ENCODE measurements around the gene EWSR1. TPM values are rescaled to one million over a fixed set of nuclear protein-coding genes. Genes with fewer than 3 reads are reported as not detected.

Gene EWSR1
- total and polyA plus RNA-seq, 7 experiments from 2014 or later: 189 to 366 (median 263) TPM

- DNase-seq (no peak), ATAC-seq (no peak)
- peaks cover 0 to 6% (median 0%) of the 10 kb centered on the region in 7 donors for H3K4me1 Mint-ChIP-seq
- POLR2A ChIA-PET: no interaction called here
- intact Hi-C loops (cut with micrococcal nuclease): no loop called here
- Histone ChIP-seq H3K4me1 (ENCODE audit: control insufficient read depth in 2 of 2, insufficient read depth in 2 of 2, low read length in 2 of 2) (no peaks in the 10 kb centered on the region), H3K36me3 (ENCODE audit: control insufficient read depth in 2 of 3, insufficient read depth in 3 of 3, low read length in 3 of 3) (no peaks in the 10 kb centered on the region), H3K27me3 (ENCODE audit: control insufficient read depth in 2 of 2, insufficient read depth in 2 of 2, low read length in 2 of 2) (no peaks in the 10 kb centered on the region), H3K4me3 (ENCODE audit: low read length) (no peak overlapping the region), H3K27ac (ENCODE audit: low read depth, low read length) (no peak overlapping the region), H3K9me3 (ENCODE audit: control insufficient read depth in 2 of 3, low read length in 3 of 3) (no peaks in the 10 kb centered on the region)
- no peaks in the 10 kb centered on the region for H3K9me3 Mint-ChIP-seq
- CTCF ChIA-PET: interaction anchor here (0.7 kb wide), 1 partner anchor 660 kb away, joined by 3 read pairs; no protein-coding TSS in a partner anchor
- H3K27me3 Mint-ChIP-seq: peaks cover 0 to 4% (median 0%) of the 10 kb centered on the region in 5 donors
- H3K4me3 Mint-ChIP-seq: no peak overlapping the region
- H3K27ac Mint-ChIP-seq: no peak overlapping the region
- H3K36me3 Mint-ChIP-seq: no peaks in the 10 kb centered on the region
Observed at GRCh38 chr22:29251265-29251664, 16.8 kb upstream of the EWSR1 start.

- ChIA-PET CTCF (no interaction called here), POLR2A (no interaction called here)
- intact Hi-C loops (cut with micrococcal nuclease): no loop called here
- Mint-ChIP-seq H3K27ac (no peak overlapping the region), H3K27me3 (peaks cover 0 to 4% (median 0%) of the 10 kb centered on the region in 5 donors), H3K9me3 (no peaks in the 10 kb centered on the region), H3K4me3 (no peak overlapping the region), H3K36me3 (no peaks in the 10 kb centered on the region), H3K4me1 (peaks cover 0 to 6% (median 0%) of the 10 kb centered on the region in 7 donors)
- DNase-seq (no peak), ATAC-seq (no peak)
- Histone ChIP-seq H3K4me1 (ENCODE audit: control insufficient read depth in 2 of 2, insufficient read depth in 2 of 2, low read length in 2 of 2) (no peaks in the 10 kb centered on the region), H3K36me3 (ENCODE audit: control insufficient read depth in 2 of 3, insufficient read depth in 3 of 3, low read length in 3 of 3) (no peaks in the 10 kb centered on the region), H3K9me3 (ENCODE audit: control insufficient read depth in 2 of 3, low read length in 3 of 3) (no peaks in the 10 kb centered on the region), H3K27me3 (ENCODE audit: control insufficient read depth in 2 of 2, insufficient read depth in 2 of 2, low read length in 2 of 2) (no peaks in the 10 kb centered on the region), H3K4me3 (ENCODE audit: low read length) (no peak overlapping the region), H3K27ac (ENCODE audit: low read depth, low read length) (no peak overlapping the region)
Observed at GRCh38 chr22:29251981-29252911, 15.8 kb upstream of the EWSR1 start.

- CTCF ChIA-PET: no interaction called here
- H3K27me3 ChIP-seq (ENCODE audit: control insufficient read depth in 2 of 2, insufficient read depth in 2 of 2, low read length in 2 of 2): no peaks in the 10 kb centered on the region
- Mint-ChIP-seq H3K4me3 (no peak overlapping the region), H3K27ac (no peak overlapping the region), H3K27me3 (peaks cover 0 to 4% (median 0%) of the 10 kb centered on the region in 5 donors), H3K9me3 (no peaks in the 10 kb centered on the region), H3K4me1 (peaks cover 0 to 11% (median 4%) of the 10 kb centered on the region in 7 donors), H3K36me3 (no peaks in the 10 kb centered on the region)
- ATAC-seq: no peak
- H3K4me3 ChIP-seq (ENCODE audit: low read length): no peak overlapping the region
- DNase-seq: no peak
- no peaks in the 10 kb centered on the region for H3K4me1 ChIP-seq (ENCODE audit: control insufficient read depth in 2 of 2, insufficient read depth in 2 of 2, low read length in 2 of 2)
- no peaks in the 10 kb centered on the region for H3K36me3 ChIP-seq (ENCODE audit: control insufficient read depth in 2 of 3, insufficient read depth in 3 of 3, low read length in 3 of 3)
- POLR2A ChIA-PET: no interaction called here
- H3K27ac ChIP-seq (ENCODE audit: low read depth, low read length): no peak overlapping the region
- intact Hi-C loops (cut with micrococcal nuclease): no loop called here
- H3K9me3 ChIP-seq (ENCODE audit: control insufficient read depth in 2 of 3, low read length in 3 of 3): no peaks in the 10 kb centered on the region
Observed at GRCh38 chr22:29253561-29254285, 14.3 kb upstream of the EWSR1 start.

GRCh38 chr22:29254286-29254660, 13.8 kb upstream of the EWSR1 start:
- POLR2A ChIA-PET: no interaction called here
- Histone ChIP-seq H3K4me1 (ENCODE audit: control insufficient read depth in 2 of 2, insufficient read depth in 2 of 2, low read length in 2 of 2) (no peaks in the 10 kb centered on the region), H3K27ac (ENCODE audit: low read depth, low read length) (no peak overlapping the region), H3K9me3 (ENCODE audit: control insufficient read depth in 2 of 3, low read length in 3 of 3) (no peaks in the 10 kb centered on the region), H3K27me3 (ENCODE audit: control insufficient read depth in 2 of 2, insufficient read depth in 2 of 2, low read length in 2 of 2) (no peaks in the 10 kb centered on the region), H3K4me3 (ENCODE audit: low read length) (no peak overlapping the region), H3K36me3 (ENCODE audit: control insufficient read depth in 2 of 3, insufficient read depth in 3 of 3, low read length in 3 of 3) (no peaks in the 10 kb centered on the region)
- no peak for ATAC-seq
- no peak for DNase-seq
- CTCF ChIA-PET: no interaction called here
- Mint-ChIP-seq H3K36me3 (no peaks in the 10 kb centered on the region), H3K9me3 (no peaks in the 10 kb centered on the region), H3K27me3 (peaks cover 0 to 4% (median 0%) of the 10 kb centered on the region in 5 donors), H3K4me3 (no peak overlapping the region), H3K4me1 (peaks cover 0 to 11% (median 4%) of the 10 kb centered on the region in 7 donors), H3K27ac (peak overlapping the region in 1 of 9 donors; percentile 67)
- intact Hi-C loops (cut with micrococcal nuclease): no loop called here

GRCh38 chr22:29255064-29255621, 12.9 kb upstream of the EWSR1 start:
- Mint-ChIP-seq H3K27me3 (peaks cover 0 to 4% (median 0%) of the 10 kb centered on the region in 5 donors), H3K4me3 (no peak overlapping the region), H3K4me1 (peaks cover 0 to 11% (median 4%) of the 10 kb centered on the region in 7 donors), H3K36me3 (no peaks in the 10 kb centered on the region), H3K27ac (no peak overlapping the region), H3K9me3 (no peaks in the 10 kb centered on the region)
- Histone ChIP-seq H3K27ac (ENCODE audit: low read depth, low read length) (no peak overlapping the region), H3K9me3 (ENCODE audit: control insufficient read depth in 2 of 3, low read length in 3 of 3) (no peaks in the 10 kb centered on the region), H3K4me3 (ENCODE audit: low read length) (no peak overlapping the region), H3K36me3 (ENCODE audit: control insufficient read depth in 2 of 3, insufficient read depth in 3 of 3, low read length in 3 of 3) (no peaks in the 10 kb centered on the region), H3K4me1 (ENCODE audit: control insufficient read depth in 2 of 2, insufficient read depth in 2 of 2, low read length in 2 of 2) (no peaks in the 10 kb centered on the region), H3K27me3 (ENCODE audit: control insufficient read depth in 2 of 2, insufficient read depth in 2 of 2, low read length in 2 of 2) (no peaks in the 10 kb centered on the region)
- ChIA-PET POLR2A (no interaction called here), CTCF (no interaction called here)
- no peak for ATAC-seq
- no peak for DNase-seq
- intact Hi-C loops (cut with micrococcal nuclease): no loop called here

- no peak for DNase-seq
- no peaks in the 10 kb centered on the region for H3K36me3 ChIP-seq (ENCODE audit: control insufficient read depth in 2 of 3, insufficient read depth in 3 of 3, low read length in 3 of 3)
- POLR2A ChIA-PET: no interaction called here
- no peaks in the 10 kb centered on the region for H3K36me3 Mint-ChIP-seq
- H3K27me3 Mint-ChIP-seq: peaks cover 0 to 4% (median 0%) of the 10 kb centered on the region in 5 donors
- CTCF ChIA-PET: interaction anchor here (2.2 kb wide), 1 partner anchor 11 kb away, joined by 8 read pairs; no protein-coding TSS in a partner anchor
- no peak overlapping the region for H3K4me3 Mint-ChIP-seq
- H3K27ac ChIP-seq (ENCODE audit: low read depth, low read length): no peak overlapping the region
- no peaks in the 10 kb centered on the region for H3K9me3 ChIP-seq (ENCODE audit: control insufficient read depth in 2 of 3, low read length in 3 of 3)
- no peak overlapping the region for H3K27ac Mint-ChIP-seq
- no peaks in the 10 kb centered on the region for H3K4me1 ChIP-seq (ENCODE audit: control insufficient read depth in 2 of 2, insufficient read depth in 2 of 2, low read length in 2 of 2)
- intact Hi-C loops (cut with micrococcal nuclease): no loop called here
- no peak overlapping the region for H3K4me3 ChIP-seq (ENCODE audit: low read length)
- H3K4me1 Mint-ChIP-seq: peaks cover 0 to 11% (median 4%) of the 10 kb centered on the region in 7 donors
- H3K27me3 ChIP-seq (ENCODE audit: control insufficient read depth in 2 of 2, insufficient read depth in 2 of 2, low read length in 2 of 2): no peaks in the 10 kb centered on the region
- no peak for ATAC-seq
- H3K9me3 Mint-ChIP-seq: no peaks in the 10 kb centered on the region
Observed at GRCh38 chr22:29256606-29257325, 11.3 kb upstream of the EWSR1 start.
